Ovary (tissue), 9 donors: Measurements from ENCODE around the gene CHRM4. TPM values are rescaled to one million over a fixed set of nuclear protein-coding genes. Genes with fewer than 3 reads are reported as not detected.

Experiments
- DNase-seq, 5 donors: peaks; one replicate each; pipeline ENCODE4 v3.0.0-alpha.2; 2019 to 2020
- H3K27ac ChIP-seq, 2 donors: fragments of 200-600 bp; one replicate each; pipeline versions ENCODE4 v1.5.1 to v1.8.0; 2019 to 2022
- H3K27me3 ChIP-seq: fragments of 200-600 bp; one replicate; pipeline ENCODE4 v1.8.0; 2022
- H3K36me3 ChIP-seq: fragments of 200-600 bp; sonication (generic); one replicate; pipeline ENCODE4 v1.5.1; 2019
- H3K4me1 ChIP-seq: one replicate; pipeline ENCODE4 v1.8.1; 2013; ENCODE audit warnings: mild to moderate bottlenecking, moderate library complexity; ENCODE audit not compliant: insufficient read depth
- H3K4me3 ChIP-seq: fragments of 200-600 bp; sonication (generic); one replicate; pipeline ENCODE4 v1.5.1; 2017
- H3K9me3 ChIP-seq, 2 donors: fragments of 200-600 bp in 1 of 2; sonication (generic) in 1 of 2; one replicate each; pipeline versions ENCODE4 v1.5.1 to v1.8.1; 2013 to 2019; ENCODE audit warnings: mild to moderate bottlenecking in 1 of 2, moderate library complexity in 1 of 2
- EP300 ChIP-seq: sonication (generic); formaldehyde crosslinking; IDR thresholded peaks from one replicate; pipeline ENCODE4 v1.6.1; 2017; ENCODE audit warnings: antibody characterized with exemption
- POLR2A ChIP-seq: fragments of 450-650 bp; IDR thresholded peaks from one replicate; pipeline ENCODE4 v1.6.1; 2017; ENCODE audit warnings: antibody characterized with exemption, mild to moderate bottlenecking, moderate library complexity
- WGBS, 3 donors: extraction: QIAGEN DNeasy Blood & Tissue Kit in 1 of 3; methylation state at CpG; one replicate each; pipeline versions ENCODE4 v1.1.5 to v1.1.7; 2013 to 2017; 5-methylcytosine and 5-hydroxymethylcytosine counted together
- intact Hi-C, 4 donors: fragments of 100-400 bp; cut with DNase I; formaldehyde crosslinking; loops; one replicate each; pipeline versions ENCODE4 v1.11.0 to v1.15.1; 2022 to 2023
- polyA plus RNA-seq, 2 donors: library from polyadenylated mRNA; stranded (reverse); fragments of 200-250 nt in 1 of 2; fragments of 350-450 nt in 1 of 2; fragmentation: Illumina TruSeq in 1 of 2; extraction: RNeasy Lipid Tissue Mini Kit (QIAGEN cat#74804) in 1 of 2; gene quantifications; one replicate each; pipeline ENCODE4 v1.2.3, GENCODE V29; 2013 to 2014
- total RNA-seq, 7 donors: library from RNA; depleted of rRNA in 2 of 7; stranded (reverse); fragments of >200 nt in 2 of 7; fragmentation: NEBNext Ultra II Directional in 3 of 7; extraction: Animal tissue kit (Norgen Biotek cat#: 25700) in 3 of 7; gene quantifications; one replicate each; pipeline versions ENCODE4 v1.1.0 to v1.2.4, GENCODE V29; 2016 to 2023
- TF ChIP-seq, protein P1 (sequence below), 3 donors: fragments of 450-650 bp in 2 of 3; fragments of 200-600 bp in 1 of 3; IDR thresholded peaks; one replicate each; pipeline versions ENCODE4 v1.5.1 to v1.8.0; 2016 to 2022; ENCODE audit warnings: antibody characterized with exemption in 3 of 3, mild to moderate bottlenecking in 1 of 3
- donor health status: DM: no; HTN: no; CAD: no; lungs with moderate emphysema.
- donor health status: DM: no; HTN: no; CAD: no.
- donor health status: Bipolar disorder and iron deficiency.
- donor health status: DM: yes; HTN: yes; CAD: no.
- donor health status: DM: no; HTN: no; CAD: no.
- donor health status: DM: yes; HTN: yes; CAD: no.

The CHRM4 gene
- total and polyA plus RNA-seq, 9 donors, result 0.16 to 0.42 (median 0.21) TPM; not detected in 3

DNA sequence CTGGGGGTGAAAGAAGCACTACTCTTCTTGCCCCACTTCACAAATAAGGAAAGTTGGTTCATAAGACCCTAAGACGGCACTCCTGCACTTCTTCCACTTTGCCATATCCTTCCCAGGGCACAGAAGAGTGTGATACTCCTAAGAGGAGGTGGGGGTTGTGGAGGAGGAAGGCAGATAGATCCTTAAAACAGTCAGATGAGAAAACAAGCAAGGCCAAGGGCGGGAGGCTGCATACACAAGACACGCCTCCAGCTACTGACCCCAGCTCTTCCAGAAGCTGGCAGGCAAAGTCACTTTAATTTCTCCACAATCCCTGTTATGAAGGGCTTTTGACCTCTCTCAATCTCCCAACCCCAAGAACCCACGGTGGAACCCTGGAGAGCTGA is 1.6 kb upstream of the CHRM4 start:
- WGBS, 3 donors, result 38 to 44% (median 44%) methylated on average over 4 of the region's 4 CpGs
- Histone ChIP-seq H3K27me3 (peaks cover 4% of the 10 kb centered on the region), H3K9me3 (no peaks in the 10 kb centered on the region), H3K4me3 (no peak overlapping the region), H3K36me3 (no peaks in the 10 kb centered on the region), H3K4me1 (peaks cover 19% of the 10 kb centered on the region), H3K27ac (no peak overlapping the region)
- intact Hi-C loops, result loop anchor here in 1 of 4 donors (10.0 kb wide), 1 partner anchor 222 kb away; the partner anchor contains the start of genes ATG13 and HARBI1
- TF ChIP-seq, protein P1, sequence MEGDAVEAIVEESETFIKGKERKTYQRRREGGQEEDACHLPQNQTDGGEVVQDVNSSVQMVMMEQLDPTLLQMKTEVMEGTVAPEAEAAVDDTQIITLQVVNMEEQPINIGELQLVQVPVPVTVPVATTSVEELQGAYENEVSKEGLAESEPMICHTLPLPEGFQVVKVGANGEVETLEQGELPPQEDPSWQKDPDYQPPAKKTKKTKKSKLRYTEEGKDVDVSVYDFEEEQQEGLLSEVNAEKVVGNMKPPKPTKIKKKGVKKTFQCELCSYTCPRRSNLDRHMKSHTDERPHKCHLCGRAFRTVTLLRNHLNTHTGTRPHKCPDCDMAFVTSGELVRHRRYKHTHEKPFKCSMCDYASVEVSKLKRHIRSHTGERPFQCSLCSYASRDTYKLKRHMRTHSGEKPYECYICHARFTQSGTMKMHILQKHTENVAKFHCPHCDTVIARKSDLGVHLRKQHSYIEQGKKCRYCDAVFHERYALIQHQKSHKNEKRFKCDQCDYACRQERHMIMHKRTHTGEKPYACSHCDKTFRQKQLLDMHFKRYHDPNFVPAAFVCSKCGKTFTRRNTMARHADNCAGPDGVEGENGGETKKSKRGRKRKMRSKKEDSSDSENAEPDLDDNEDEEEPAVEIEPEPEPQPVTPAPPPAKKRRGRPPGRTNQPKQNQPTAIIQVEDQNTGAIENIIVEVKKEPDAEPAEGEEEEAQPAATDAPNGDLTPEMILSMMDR (IDR thresholded peaks at IDR 0.05), result no peak
- TF ChIP-seq POLR2A (no peak), EP300 (no peak)
- DNase-seq, result no peak

DNA sequence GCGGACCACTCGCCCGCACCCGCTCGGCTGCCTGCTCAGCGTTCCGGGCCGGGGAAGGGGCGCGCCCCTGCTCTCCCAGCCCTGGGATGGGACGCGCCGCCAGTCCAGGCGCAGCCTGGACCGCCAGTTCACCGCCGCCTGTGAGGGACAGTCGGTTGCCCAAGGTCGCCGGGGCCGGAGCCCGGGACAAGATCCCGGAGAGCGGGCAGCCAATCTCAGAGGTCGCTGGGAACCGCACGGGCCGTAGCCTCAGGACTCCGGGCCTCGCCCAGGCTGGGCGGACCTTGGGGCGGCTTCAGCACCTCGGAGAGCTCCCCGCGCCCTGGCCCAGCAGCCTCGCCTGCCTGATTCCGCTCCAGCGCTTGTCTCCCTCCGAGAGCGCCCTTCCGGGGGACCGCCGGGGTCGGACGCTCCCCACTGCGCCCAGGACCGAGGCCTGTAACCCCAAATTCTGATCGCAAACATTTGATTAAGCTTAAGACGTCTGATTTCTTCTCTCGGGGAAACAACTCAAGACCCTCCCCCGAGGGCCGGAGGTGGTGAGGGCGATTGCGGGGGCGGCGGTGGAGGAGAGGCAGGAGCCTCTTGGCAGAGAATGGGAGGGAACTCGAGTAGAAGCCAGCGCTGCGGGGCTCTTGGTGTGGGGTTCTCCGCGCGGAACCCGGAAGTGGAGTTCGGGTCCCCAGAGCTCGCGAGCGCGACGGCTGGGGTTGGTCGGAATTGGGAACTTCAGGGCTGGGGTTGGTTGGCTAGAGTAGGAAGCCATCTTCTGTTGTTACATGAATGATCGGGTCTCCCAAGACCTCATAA is 1.1 kb upstream of the CHRM4 start:
- Histone ChIP-seq H3K4me3 (no peak overlapping the region), H3K4me1 (peaks cover 19% of the 10 kb centered on the region), H3K9me3 (no peaks in the 10 kb centered on the region), H3K36me3 (no peaks in the 10 kb centered on the region), H3K27me3 (peaks cover 4% of the 10 kb centered on the region), H3K27ac (no peak overlapping the region)
- DNase-seq, result peak; percentile 80 to 92 (median 87)
- TF ChIP-seq, protein P1 (IDR thresholded peaks at IDR 0.05), result no peak
- TF ChIP-seq EP300, result no peak
- TF ChIP-seq POLR2A, result no peak
- intact Hi-C loops, result loop anchor here in 1 of 4 donors (10.0 kb wide), 1 partner anchor 222 kb away; the partner anchor contains the start of genes ATG13 and HARBI1
- WGBS, 3 donors, result 1 to 3% (median 2%) methylated on average over 53 to 71 of the region's 71 CpGs

DNA sequence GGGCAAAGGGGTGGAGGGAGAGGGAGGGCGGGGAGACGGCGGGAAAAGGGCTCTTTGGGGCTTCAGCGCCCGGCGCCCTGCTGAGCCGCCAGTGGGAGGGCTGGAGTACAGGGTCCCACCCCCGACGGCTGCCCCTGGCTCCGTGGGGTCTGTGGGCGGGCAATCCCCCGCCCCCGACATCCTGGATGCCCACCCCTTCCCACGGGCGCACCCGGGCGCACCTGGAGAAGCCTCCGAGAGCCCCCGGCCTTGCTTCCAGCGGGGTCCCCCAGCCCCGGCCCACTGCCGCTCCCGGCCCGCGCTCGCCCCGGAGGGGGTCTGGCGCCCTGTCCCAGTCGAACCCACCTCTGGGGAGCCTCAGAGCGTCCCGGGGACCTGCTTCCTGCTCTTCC is 394 bp downstream of the CHRM4 start:
- Histone ChIP-seq H3K9me3 (no peaks in the 10 kb centered on the region), H3K36me3 (no peaks in the 10 kb centered on the region), H3K27ac (no peak overlapping the region), H3K4me3 (no peak overlapping the region), H3K4me1 (peaks cover 19% of the 10 kb centered on the region), H3K27me3 (peaks cover 6% of the 10 kb centered on the region)
- peak in 1 of 5 donors; percentile 40 for DNase-seq
- intact Hi-C loops, result loop anchor here in 1 of 4 donors (10.0 kb wide), 1 partner anchor 224 kb away; the partner anchor contains the start of genes ATG13 and HARBI1
- WGBS, 3 donors, result 0 to 4% (median 1%) methylated on average over 1 to 31 of the region's 31 CpGs
- no peak for TF ChIP-seq EP300
- TF ChIP-seq, protein P1 (IDR thresholded peaks at IDR 0.05), result no peak
- TF ChIP-seq POLR2A, result no peak

DNA sequence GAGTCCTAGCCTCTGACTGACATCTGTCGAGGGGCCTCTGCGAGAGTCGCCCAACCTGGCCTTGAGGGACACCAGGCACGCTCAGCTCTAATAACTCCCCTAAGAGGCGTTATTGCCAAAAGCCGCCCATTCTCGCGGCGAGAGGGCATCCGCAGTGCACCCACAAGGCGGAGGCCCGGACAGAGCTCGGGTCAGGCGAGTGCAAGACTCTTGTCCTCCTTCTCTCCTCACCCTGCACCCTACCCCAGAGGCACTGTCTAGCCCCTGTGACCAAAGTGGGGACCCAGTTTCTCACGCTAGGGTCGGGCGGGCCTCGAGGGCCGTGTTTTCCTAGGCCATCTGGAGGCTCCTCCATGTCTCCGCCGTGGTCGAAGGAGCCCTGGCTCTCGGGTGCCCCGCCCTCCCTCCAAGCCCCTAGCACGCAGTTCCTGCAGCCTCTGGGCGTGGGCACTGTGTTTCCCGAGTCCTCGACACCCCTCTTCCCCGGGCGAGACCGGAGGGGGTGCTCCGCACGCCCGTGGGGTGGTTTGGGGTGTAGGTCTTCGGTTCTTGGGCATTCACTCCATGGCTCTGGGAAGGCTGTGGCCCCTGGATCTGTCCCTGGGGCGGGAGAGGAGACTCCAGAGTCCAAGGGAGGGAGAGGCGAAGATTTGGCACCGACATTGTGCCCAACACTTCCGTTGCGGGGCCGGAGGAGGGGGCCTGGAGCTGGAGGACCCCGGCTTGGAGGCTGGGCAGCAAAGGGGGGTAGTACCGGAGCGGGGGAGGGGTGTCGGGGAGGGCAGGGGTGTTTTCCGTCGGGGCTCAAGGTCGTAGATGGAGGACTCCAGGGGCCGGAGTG is 1.0 kb downstream of the CHRM4 start:
- intact Hi-C loops, result loop anchor here in 1 of 4 donors (10.0 kb wide), 1 partner anchor 224 kb away; the partner anchor contains the start of genes ATG13 and HARBI1
- DNase-seq, result no peak
- Histone ChIP-seq H3K4me1 (peaks cover 19% of the 10 kb centered on the region), H3K27ac (no peak overlapping the region), H3K27me3 (peaks cover 6% of the 10 kb centered on the region), H3K36me3 (no peaks in the 10 kb centered on the region), H3K9me3 (no peaks in the 10 kb centered on the region), H3K4me3 (no peak overlapping the region)
- TF ChIP-seq EP300, result no peak
- TF ChIP-seq, protein P1 (IDR thresholded peaks at IDR 0.05), result no peak
- TF ChIP-seq POLR2A, result no peak
- 6 to 11% (median 7%) methylated on average over 45 to 49 of the region's 49 CpGs for WGBS, 3 donors
